ENCODE measurements around the gene IRF7.

GRCh38 chr11:620201-620600, 4.5 kb upstream of the IRF7 start:
- TF ChIP-seq CTCF (IDR thresholded peaks at IDR 0.05): no peak
- no peak for TF ChIP-seq POLR2A (IDR thresholded peaks at IDR 0.05)
- TF ChIP-seq POLR2AphosphoS5 (IDR thresholded peaks at IDR 0.05): no peak
- no peak for TF ChIP-seq EP300 (IDR thresholded peaks at IDR 0.05; ENCODE audit: low read depth)

Data from transverse colon (tissue), 4 donors.